Measurements from ENCODE around the gene MSH2.
"Not testable (repeated sequence)": the region's sequence is repeated elsewhere in the genome, so short reads cannot be mapped to it uniquely, and the experiment has no call there.

The MSH2 gene

GRCh38 chr2:47437287-47437686 is 34.3 kb downstream of the MSH2 start:
- TF ChIP-seq CTCF (IDR thresholded peaks at IDR 0.05; ENCODE audit: unreplicated experiment in 3 of 3): peak; percentile 42 to 63 (median 59)
- Mint-ChIP-seq H3K27me3 (ENCODE audit: low read depth) (no peaks in the 10 kb centered on the region), H3K4me1 (no peaks in the 10 kb centered on the region), H3K27ac (no peak overlapping the region), H3K9me3 (peaks cover 9% of the 10 kb centered on the region), H3K36me3 (ENCODE audit: low read depth) (peaks cover 36% of the 10 kb centered on the region), H3K4me3 (no peak overlapping the region)

GRCh38 chr2:47438106-47438505 is 35.1 kb downstream of the MSH2 start:
- H3K27ac Mint-ChIP-seq: no peak overlapping the region
- H3K4me3 Mint-ChIP-seq: no peak overlapping the region
- H3K27me3 Mint-ChIP-seq (ENCODE audit: low read depth): no peaks in the 10 kb centered on the region
- peaks cover 35% of the 10 kb centered on the region for H3K36me3 Mint-ChIP-seq (ENCODE audit: low read depth)
- H3K4me1 Mint-ChIP-seq: no peaks in the 10 kb centered on the region
- peaks cover 6% of the 10 kb centered on the region for H3K9me3 Mint-ChIP-seq
- no peak for TF ChIP-seq CTCF (IDR thresholded peaks at IDR 0.05; ENCODE audit: unreplicated experiment in 3 of 3)

- H3K27ac Mint-ChIP-seq: no peak overlapping the region
- H3K36me3 Mint-ChIP-seq (ENCODE audit: low read depth): peaks cover 38% of the 10 kb centered on the region
- no peaks in the 10 kb centered on the region for H3K27me3 Mint-ChIP-seq (ENCODE audit: low read depth)
- peaks cover 6% of the 10 kb centered on the region for H3K9me3 Mint-ChIP-seq
- TF ChIP-seq CTCF (IDR thresholded peaks at IDR 0.05; ENCODE audit: unreplicated experiment in 3 of 3): no peak
- H3K4me1 Mint-ChIP-seq: no peaks in the 10 kb centered on the region
- no peak overlapping the region for H3K4me3 Mint-ChIP-seq
Measured at GRCh38 chr2:47438783-47439182, 35.8 kb downstream of the MSH2 start.

GRCh38 chr2:47451790-47452189 is 48.8 kb downstream of the MSH2 start:
- peaks cover 70% of the 10 kb centered on the region for H3K36me3 Mint-ChIP-seq (ENCODE audit: low read depth)
- H3K4me1 Mint-ChIP-seq: no peaks in the 10 kb centered on the region
- H3K27ac Mint-ChIP-seq: no peak overlapping the region
- no peak overlapping the region for H3K4me3 Mint-ChIP-seq
- no peaks in the 10 kb centered on the region for H3K27me3 Mint-ChIP-seq (ENCODE audit: low read depth)
- peaks cover 2% of the 10 kb centered on the region for H3K9me3 Mint-ChIP-seq
- no peak for TF ChIP-seq CTCF (IDR thresholded peaks at IDR 0.05; ENCODE audit: unreplicated experiment in 3 of 3)

GRCh38 chr2:47452761-47453160 is 49.8 kb downstream of the MSH2 start:
- TF ChIP-seq CTCF (IDR thresholded peaks at IDR 0.05; ENCODE audit: unreplicated experiment in 3 of 3): no peak
- peaks cover 77% of the 10 kb centered on the region for H3K36me3 Mint-ChIP-seq (ENCODE audit: low read depth)
- H3K9me3 Mint-ChIP-seq: peaks cover 2% of the 10 kb centered on the region
- no peaks in the 10 kb centered on the region for H3K27me3 Mint-ChIP-seq (ENCODE audit: low read depth)
- no peak overlapping the region for H3K4me3 Mint-ChIP-seq
- H3K27ac Mint-ChIP-seq: no peak overlapping the region
- H3K4me1 Mint-ChIP-seq: no peaks in the 10 kb centered on the region

- not testable (repeated sequence) for H3K9me3 Mint-ChIP-seq; H3K4me3 Mint-ChIP-seq; H3K4me1 Mint-ChIP-seq; H3K27ac Mint-ChIP-seq; H3K27me3 Mint-ChIP-seq (ENCODE audit: low read depth)
- H3K36me3 Mint-ChIP-seq (ENCODE audit: low read depth): peaks cover 70% of the 10 kb centered on the region
Measured at GRCh38 chr2:47454818-47455217, 51.9 kb downstream of the MSH2 start.

All from nephron (organoid).